Esophagus squamous epithelium (tissue), 5 donors: ENCODE results near the gene KIAA1217. TPM values are rescaled to one million over a fixed set of nuclear protein-coding genes. Genes with fewer than 3 reads are reported as not detected.
"Not testable (repeated sequence)": the region's sequence is repeated elsewhere in the genome, so short reads cannot be mapped to it uniquely, and the experiment has no call there.

Experiments used
- DNase-seq: peaks from one replicate; lab custom pipeline; 2025; lab: John Stamatoyannopoulos, UW
- H3K27ac ChIP-seq, 4 donors: fragments of 200-600 bp; sonication (generic); one replicate each; pipeline ENCODE4 v1.5.1; 2016 to 2019; ENCODE audit warnings: mild to moderate bottlenecking in 1 of 4
- H3K27me3 ChIP-seq, 4 donors: fragments of 200-600 bp; sonication (generic); 1 replicate in 3 of 4; 2 replicates in 1 of 4; pipeline versions ENCODE4 v1.5.1 to v1.6.0; 2017 to 2021; ENCODE audit warnings: antibody characterized with exemption in 1 of 4
- H3K36me3 ChIP-seq, 3 donors: fragments of 200-600 bp; sonication (generic); one replicate each; pipeline ENCODE4 v1.5.1; 2016 to 2019
- H3K4me1 ChIP-seq, 3 donors: fragments of 200-600 bp; sonication (generic); one replicate each; pipeline ENCODE4 v1.5.1; 2017 to 2019
- H3K4me3 ChIP-seq, 4 donors: fragments of 200-600 bp; sonication (generic); 1 replicate in 3 of 4; 2 replicates in 1 of 4; pipeline ENCODE4 v1.5.1; 2016 to 2019; ENCODE audit warnings: mild to moderate bottlenecking in 2 of 4, moderate library complexity in 1 of 4
- H3K9me3 ChIP-seq, 3 donors: fragments of 200-600 bp; sonication (generic); one replicate each; pipeline ENCODE4 v1.5.1; 2016 to 2019
- POLR2A ChIP-seq, 4 donors: fragments of 450-650 bp; IDR thresholded peaks; one replicate each; pipeline ENCODE4 v1.6.1; 2017; ENCODE audit warnings: antibody characterized with exemption in 4 of 4, mild to moderate bottlenecking in 4 of 4, moderate library complexity in 3 of 4
- WGBS, 2 donors: methylation state at CpG; one replicate each; pipeline ENCODE4 v1.1.5; 2018; 5-methylcytosine and 5-hydroxymethylcytosine counted together
- intact Hi-C: fragments of 100-400 bp; cut with DNase I; formaldehyde crosslinking; loops from one replicate; pipeline ENCODE4 v1.15.0; 2022
- total RNA-seq, 4 donors: library from RNA; depleted of rRNA; stranded (reverse); fragments of >200 nt; gene quantifications; one replicate each; pipeline ENCODE4 v1.1.0, GENCODE V29; 2016
- TF ChIP-seq, protein P1 (sequence below), 6 experiments: fragments of 450-650 bp in 4 of 6; fragments of 200-600 bp in 2 of 6; sonication (generic) in 2 of 6; IDR thresholded peaks; one replicate each; pipeline ENCODE4 v1.5.1; 2016 to 2019; ENCODE audit warnings: antibody characterized with exemption in 6 of 6, mild to moderate bottlenecking in 4 of 6, moderate library complexity in 4 of 6
- donor health status: DM: yes; HTN: yes; CAD: no.

KIAA1217 gene
- total RNA-seq, 4 donors from 2014 or later: 56.2 to 67.6 (median 66.2) TPM

GRCh38 chr10:24344695-24345463, 135.9 kb downstream of the KIAA1217 start:
- intact Hi-C loops: no loop called here
- H3K27ac ChIP-seq: peak overlapping the region; percentile 27 to 75 (median 52)
- 73 to 81% methylated on average over 7 of the region's 7 CpGs for WGBS, 2 donors

DNA sequence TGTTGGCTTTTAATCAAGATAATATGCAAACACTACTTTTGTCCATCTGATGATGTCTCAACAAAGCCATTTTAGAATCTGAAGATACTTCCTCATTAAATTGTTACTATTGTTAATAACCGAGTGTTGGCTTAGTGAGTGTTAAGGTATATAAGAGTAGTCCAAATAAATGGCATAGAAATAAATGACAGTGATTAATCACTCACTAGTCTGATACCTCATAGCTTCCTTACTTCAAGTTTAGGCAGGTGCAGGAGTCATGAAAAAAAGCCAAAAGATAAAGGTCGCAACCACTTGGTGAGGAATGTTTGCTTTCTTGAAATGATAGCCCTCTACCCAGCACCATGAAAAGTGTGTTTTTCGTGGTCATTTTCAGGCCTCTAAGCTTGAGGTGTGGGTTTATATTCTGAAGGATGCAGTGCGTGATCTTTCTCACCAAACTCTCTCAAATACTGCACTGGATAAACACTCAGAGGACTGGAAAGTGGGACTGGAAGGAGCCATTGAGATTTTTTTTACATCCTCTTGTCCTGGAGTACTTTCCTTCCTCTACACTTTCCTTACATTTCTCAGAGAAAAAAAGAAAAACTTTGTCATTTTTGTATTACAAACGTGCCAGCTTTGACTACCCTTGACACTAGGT, 138.1 kb downstream of the KIAA1217 start:
- Histone ChIP-seq H3K4me1 (peaks cover 12 to 92% (median 39%) of the 10 kb centered on the region in 3 donors), H3K9me3 (no peaks in the 10 kb centered on the region), H3K4me3 (no peak overlapping the region), H3K36me3 (no peaks in the 10 kb centered on the region), H3K27me3 (no peaks in the 10 kb centered on the region), H3K27ac (peak overlapping the region; percentile 9 to 70 (median 56))
- DNase-seq: no peak
- TF ChIP-seq, protein P1, sequence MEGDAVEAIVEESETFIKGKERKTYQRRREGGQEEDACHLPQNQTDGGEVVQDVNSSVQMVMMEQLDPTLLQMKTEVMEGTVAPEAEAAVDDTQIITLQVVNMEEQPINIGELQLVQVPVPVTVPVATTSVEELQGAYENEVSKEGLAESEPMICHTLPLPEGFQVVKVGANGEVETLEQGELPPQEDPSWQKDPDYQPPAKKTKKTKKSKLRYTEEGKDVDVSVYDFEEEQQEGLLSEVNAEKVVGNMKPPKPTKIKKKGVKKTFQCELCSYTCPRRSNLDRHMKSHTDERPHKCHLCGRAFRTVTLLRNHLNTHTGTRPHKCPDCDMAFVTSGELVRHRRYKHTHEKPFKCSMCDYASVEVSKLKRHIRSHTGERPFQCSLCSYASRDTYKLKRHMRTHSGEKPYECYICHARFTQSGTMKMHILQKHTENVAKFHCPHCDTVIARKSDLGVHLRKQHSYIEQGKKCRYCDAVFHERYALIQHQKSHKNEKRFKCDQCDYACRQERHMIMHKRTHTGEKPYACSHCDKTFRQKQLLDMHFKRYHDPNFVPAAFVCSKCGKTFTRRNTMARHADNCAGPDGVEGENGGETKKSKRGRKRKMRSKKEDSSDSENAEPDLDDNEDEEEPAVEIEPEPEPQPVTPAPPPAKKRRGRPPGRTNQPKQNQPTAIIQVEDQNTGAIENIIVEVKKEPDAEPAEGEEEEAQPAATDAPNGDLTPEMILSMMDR (IDR thresholded peaks at IDR 0.05): no peak
- no peak for TF ChIP-seq POLR2A (IDR thresholded peaks at IDR 0.05)
- 38 to 50% methylated on average over 5 of the region's 5 CpGs for WGBS, 2 donors
- intact Hi-C loops: no loop called here

More at GRCh38 chr10:24344695-24345463, 135.9 kb downstream of the KIAA1217 start:
- no peak for TF ChIP-seq POLR2A (IDR thresholded peaks at IDR 0.05)
- TF ChIP-seq, protein P1 (IDR thresholded peaks at IDR 0.05): no peak
- H3K9me3 ChIP-seq: no peaks in the 10 kb centered on the region
- peaks cover 7 to 71% (median 25%) of the 10 kb centered on the region in 3 donors for H3K4me1 ChIP-seq
- peak overlapping the region in 1 of 4 donors; percentile 21 for H3K4me3 ChIP-seq
- no peaks in the 10 kb centered on the region for H3K36me3 ChIP-seq
- no peaks in the 10 kb centered on the region for H3K27me3 ChIP-seq
- DNase-seq: no peak

GRCh38 chr10:24349379-24350001, 140.6 kb downstream of the KIAA1217 start:
- no peak overlapping the region for H3K4me3 ChIP-seq
- 34% methylated on average over 3 of the region's 3 CpGs for WGBS, 2 donors
- no peak for TF ChIP-seq POLR2A (IDR thresholded peaks at IDR 0.05)
- intact Hi-C loops: no loop called here
- DNase-seq: no peak
- H3K36me3 ChIP-seq: no peaks in the 10 kb centered on the region
- peak overlapping the region in 2 of 4 donors; percentile 21 to 47 for H3K27ac ChIP-seq
- no peaks in the 10 kb centered on the region for H3K9me3 ChIP-seq
- no peaks in the 10 kb centered on the region for H3K27me3 ChIP-seq
- H3K4me1 ChIP-seq: peaks cover 11 to 93% (median 31%) of the 10 kb centered on the region in 3 donors

DNA sequence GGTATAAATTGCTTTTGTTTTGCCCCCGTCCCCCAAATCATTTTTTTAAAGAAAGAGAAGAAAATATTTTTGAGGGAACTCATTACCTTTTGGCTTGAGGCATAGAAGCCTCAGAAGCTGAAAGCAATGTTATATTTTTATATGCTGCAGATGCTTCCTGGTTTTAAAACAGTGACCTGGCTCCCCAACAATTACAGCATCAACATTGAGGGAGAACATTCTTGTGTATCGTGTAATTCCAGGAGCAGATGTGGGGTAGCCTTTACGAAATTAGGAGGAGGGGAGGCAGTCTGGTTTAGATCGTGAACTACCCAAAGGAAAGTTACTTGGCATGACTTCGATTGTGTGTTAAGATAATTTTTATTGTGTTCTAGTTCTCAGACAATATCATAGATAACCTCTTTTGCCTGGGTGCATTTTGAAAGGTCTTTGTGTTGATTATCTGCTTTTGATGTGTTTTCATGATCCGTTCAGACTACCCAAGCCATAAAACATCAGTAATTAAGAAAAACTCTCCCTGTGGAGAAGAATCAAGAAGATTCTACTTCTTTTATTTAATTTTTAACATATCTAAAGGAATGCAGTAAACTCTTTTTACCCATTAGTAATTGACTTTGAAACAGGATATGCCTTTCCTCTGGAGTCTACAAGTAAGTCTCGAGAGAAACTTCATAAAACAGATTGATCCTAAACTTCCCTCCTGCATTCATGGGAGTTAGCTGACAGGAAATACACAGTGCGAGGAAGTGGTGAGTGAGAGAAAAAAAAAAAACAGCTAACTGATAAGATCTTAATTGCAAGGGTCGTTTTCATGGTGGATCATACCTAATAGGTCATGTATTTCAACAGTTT, 141.4 kb downstream of the KIAA1217 start:
- no peaks in the 10 kb centered on the region for H3K27me3 ChIP-seq
- intact Hi-C loops: no loop called here
- TF ChIP-seq, protein P1 (IDR thresholded peaks at IDR 0.05): no peak
- peaks cover 5 to 85% (median 23%) of the 10 kb centered on the region in 3 donors for H3K4me1 ChIP-seq
- no peak for DNase-seq
- H3K9me3 ChIP-seq: no peaks in the 10 kb centered on the region
- 59 to 65% methylated on average over 9 of the region's 9 CpGs for WGBS, 2 donors
- no peak overlapping the region for H3K4me3 ChIP-seq
- no peaks in the 10 kb centered on the region for H3K36me3 ChIP-seq
- H3K27ac ChIP-seq: peak overlapping the region in 3 of 4 donors; percentile 11 to 47 (median 21)

- DNase-seq, H3K4me3 ChIP-seq, H3K27me3 ChIP-seq, H3K36me3 ChIP-seq, H3K9me3 ChIP-seq, intact Hi-C loops: not testable (repeated sequence)
- Histone ChIP-seq H3K4me1 (peaks cover 5 to 80% (median 23%) of the 10 kb centered on the region in 3 donors), H3K27ac (peak overlapping the region in 2 of 4 donors; percentile 35 to 72)
- 85 to 94% methylated on average over 7 of the region's 7 CpGs for WGBS, 2 donors
Measured at GRCh38 chr10:24350922-24351225, 141.9 kb downstream of the KIAA1217 start.
